HG03432 (cell line): ENCODE data around the gene SLMAP.
A peak's percentile ranks its signal among the peaks of the same experiment; 100 is the strongest.

ENCODE experiments used
- ATAC-seq: cut with Tn5 transposase; IDR thresholded peaks from one replicate; pipeline ENCODE4 v1.9.1; 2021; ENCODE audit warnings: mild to moderate bottlenecking, moderate library complexity; ENCODE audit not compliant: unreplicated experiment

Gene SLMAP, protein sequence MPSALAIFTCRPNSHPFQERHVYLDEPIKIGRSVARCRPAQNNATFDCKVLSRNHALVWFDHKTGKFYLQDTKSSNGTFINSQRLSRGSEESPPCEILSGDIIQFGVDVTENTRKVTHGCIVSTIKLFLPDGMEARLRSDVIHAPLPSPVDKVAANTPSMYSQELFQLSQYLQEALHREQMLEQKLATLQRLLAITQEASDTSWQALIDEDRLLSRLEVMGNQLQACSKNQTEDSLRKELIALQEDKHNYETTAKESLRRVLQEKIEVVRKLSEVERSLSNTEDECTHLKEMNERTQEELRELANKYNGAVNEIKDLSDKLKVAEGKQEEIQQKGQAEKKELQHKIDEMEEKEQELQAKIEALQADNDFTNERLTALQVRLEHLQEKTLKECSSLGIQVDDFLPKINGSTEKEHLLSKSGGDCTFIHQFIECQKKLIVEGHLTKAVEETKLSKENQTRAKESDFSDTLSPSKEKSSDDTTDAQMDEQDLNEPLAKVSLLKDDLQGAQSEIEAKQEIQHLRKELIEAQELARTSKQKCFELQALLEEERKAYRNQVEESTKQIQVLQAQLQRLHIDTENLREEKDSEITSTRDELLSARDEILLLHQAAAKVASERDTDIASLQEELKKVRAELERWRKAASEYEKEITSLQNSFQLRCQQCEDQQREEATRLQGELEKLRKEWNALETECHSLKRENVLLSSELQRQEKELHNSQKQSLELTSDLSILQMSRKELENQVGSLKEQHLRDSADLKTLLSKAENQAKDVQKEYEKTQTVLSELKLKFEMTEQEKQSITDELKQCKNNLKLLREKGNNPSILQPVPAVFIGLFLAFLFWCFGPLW

DNA sequence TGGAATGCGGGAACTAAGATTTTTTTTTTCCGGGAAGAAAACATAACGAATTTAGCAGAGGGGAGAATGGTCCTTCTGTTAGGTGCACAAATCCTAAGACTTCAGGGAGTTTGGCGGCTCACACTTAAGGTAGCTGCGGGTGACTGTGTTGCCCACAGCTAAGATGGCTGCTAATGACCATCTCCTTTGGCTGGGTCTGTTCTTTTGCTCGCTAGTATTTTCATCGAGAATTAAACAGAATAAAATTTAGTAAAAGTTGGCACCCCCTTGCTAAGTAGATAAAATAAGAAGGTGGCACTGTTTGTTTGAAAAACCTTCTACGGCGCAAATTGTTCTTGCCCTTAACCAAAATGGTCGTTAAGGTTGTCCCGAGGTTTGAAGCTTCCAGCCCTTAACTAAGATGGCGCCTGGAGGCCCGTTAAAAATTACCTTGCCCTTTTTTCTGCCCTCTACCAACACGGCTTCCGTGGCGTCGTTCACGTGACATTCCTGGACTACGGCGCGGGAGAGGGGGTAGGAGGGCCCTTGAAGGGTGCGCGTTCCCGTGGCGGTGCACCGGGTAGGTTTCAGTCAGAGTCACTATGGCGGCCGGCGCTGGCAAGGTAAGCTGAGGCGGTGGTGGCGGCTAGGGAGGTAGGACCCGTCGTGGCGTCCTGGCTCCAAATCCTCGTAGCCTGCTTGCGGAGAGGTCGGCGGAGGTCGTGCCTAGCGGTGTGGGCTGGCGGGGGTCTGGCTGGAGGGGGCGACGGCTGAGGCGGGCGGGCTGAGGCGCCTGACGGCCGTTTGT, at the start of gene SLMAP:
Gene SLMAP, plus strand, starts transcription at position 569 of the 787 bp plus-strand sequence. CDS start 1,343 bp downstream, outside the sequence.
- ATAC-seq, result peak; percentile 94

DNA sequence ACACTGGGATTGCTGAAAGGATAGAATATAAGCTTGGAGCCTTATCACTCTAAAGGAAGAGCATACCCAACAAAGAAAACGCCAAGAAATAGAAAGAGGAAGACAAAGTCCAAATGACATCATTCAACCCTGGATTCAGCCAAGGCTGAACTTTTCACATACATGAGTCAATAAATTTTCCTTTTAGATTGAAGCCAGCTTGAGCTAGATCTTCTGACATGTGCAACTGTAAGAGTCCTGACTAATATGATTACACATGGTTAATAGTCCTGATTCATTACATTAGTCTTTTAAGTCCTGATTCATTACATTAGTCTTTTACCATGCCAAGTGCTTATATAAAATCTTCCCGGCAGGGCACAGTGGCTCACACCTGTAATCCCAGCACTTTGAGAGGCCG, 49.6 kb upstream of the SLMAP start:
- no peak for ATAC-seq

DNA sequence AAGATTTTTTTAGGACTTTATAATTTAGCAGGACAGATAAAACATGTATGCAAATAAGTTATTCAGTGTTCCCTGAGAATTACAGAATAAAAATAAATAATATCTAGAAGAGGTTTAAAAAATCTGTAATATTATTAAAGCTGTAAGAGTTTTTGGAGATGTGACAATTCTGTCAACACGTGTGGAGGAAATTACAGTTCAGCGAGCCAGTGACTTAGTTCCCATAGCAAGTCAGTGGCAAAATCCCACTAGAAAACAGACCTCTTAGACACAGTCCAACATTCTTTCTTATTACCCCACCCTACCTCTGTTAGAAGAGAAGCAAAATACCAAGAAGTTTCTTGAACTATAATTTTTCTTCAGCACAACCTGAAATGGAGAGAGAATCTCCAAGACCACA, 47.1 kb upstream of the SLMAP start:
- no peak for ATAC-seq

DNA sequence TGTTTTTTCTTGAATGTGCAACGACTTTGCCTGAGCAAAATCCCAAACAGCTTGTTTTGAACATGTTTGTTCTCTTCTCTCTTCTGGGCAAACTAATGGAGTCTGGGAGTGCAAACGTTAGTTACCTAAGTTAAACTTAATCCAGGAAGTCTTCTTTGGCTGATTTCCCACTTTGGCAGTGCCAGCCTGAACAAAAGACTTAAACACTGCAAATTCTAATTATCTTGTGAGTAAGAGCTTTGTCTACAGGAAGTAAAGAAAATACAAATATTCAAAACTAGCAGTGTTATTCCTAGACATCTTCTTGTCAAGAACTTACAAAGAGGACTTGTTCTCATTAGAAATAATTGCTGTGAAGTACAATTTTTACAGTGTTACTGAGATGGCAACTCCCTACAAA, 46.5 kb upstream of the SLMAP start:
- no peak for ATAC-seq

DNA sequence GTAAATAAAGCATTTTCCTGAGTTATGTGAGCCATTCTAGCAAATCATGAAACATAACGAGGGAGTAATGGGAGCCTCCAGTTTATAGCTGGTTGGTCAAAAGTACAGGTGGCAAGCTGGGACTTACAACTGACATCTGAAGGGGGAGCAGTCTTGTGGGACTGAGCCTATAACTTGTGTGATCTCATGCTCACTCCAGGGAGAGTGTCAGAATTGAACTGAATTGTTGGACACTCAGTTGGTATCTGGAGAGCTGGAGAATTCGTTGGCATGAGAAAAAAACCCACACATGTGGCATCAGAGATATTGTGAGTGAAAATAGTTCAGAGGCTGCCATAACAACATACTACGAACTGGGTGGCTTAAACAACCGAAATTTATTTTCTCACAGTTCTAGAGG, 40.4 kb upstream of the SLMAP start:
- ATAC-seq, result no peak

DNA sequence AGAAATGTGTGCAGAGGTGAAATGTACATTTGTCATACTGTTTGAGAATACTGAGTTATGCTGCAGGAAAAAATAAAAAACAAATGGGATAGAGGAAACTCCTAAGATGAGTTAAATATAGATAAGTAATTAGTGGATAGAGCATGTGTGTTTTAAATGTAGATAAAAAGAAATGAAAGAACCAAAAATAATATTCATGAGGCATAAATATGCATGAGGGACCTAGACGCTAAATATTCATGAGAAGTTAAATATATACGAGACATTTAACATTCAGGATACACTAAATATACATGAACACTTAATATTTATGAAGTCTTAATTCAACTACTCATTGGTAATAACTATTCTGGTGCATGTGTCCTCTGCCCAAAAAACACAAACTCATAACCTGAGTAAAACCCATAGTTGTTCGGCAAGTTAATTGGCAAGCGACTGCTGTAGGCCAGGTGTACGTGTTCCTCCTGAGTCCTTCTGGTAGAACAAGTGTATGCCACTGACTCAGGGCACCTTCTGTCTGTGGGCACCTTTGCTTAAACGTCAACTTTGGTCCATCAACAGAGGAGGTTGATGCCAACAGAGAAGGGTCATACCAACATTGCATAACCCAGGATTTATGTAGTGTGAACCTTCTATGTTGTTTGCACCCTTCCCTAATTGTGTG, 38.8 kb upstream of the SLMAP start:
- ATAC-seq, result no peak

DNA sequence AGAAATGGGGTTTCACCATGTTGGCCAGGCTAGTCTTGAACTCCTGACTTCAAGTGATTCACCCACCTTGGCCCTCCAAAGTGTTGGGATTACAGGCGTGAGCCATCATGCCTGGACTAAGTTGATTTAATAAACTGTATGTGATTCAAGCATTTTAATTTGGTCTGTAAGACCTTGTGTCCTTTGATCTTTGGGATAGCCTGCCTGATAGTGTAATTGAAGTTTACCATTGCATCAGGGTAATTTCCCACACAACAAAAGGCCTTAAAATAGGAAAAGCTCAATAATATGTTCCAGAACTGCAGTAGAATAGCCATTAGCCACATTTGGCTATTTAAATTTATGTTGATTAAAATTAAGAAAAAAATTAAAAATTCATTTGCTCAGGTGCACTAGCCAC, 38.0 kb upstream of the SLMAP start:
- ATAC-seq, result no peak

DNA sequence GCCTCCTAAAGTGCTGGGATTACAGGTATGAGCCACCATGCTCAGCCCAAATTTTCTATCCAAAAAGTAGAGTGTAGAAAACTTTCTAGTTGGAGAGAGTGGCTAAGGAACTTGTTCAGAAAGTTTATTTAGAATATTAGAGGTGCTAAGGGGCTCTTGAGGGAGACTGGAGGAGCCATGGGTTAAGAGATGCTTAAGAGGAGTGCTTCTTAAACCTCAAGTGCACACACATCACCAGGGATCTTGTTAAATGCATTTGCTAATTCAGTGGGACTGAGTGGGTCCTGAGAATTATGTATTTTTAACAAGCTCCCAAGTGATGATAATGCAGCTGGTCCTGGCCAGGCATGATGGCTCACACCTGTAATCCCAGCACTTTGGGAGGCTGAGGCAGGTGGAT, 29.7 kb upstream of the SLMAP start:
- no peak for ATAC-seq

DNA sequence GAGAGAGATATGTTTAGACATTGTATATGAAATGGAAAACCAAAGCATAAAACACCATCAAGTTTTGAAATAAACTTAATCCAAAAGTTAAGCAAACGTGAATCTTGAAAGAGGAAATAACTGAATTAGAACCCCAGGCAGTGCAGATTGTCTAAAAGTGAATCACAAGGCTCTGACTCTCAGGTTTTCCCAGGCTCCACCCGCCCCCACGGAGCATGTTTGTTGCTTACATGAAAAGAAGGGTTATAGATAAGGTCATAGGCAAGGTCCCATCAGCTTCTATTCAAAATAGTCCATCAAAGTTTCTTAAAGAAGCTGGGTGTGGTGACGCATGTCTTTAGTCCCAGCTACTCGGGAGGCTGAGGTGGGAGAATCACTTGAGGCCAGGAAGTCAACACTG, 29.0 kb upstream of the SLMAP start:
- no peak for ATAC-seq

DNA sequence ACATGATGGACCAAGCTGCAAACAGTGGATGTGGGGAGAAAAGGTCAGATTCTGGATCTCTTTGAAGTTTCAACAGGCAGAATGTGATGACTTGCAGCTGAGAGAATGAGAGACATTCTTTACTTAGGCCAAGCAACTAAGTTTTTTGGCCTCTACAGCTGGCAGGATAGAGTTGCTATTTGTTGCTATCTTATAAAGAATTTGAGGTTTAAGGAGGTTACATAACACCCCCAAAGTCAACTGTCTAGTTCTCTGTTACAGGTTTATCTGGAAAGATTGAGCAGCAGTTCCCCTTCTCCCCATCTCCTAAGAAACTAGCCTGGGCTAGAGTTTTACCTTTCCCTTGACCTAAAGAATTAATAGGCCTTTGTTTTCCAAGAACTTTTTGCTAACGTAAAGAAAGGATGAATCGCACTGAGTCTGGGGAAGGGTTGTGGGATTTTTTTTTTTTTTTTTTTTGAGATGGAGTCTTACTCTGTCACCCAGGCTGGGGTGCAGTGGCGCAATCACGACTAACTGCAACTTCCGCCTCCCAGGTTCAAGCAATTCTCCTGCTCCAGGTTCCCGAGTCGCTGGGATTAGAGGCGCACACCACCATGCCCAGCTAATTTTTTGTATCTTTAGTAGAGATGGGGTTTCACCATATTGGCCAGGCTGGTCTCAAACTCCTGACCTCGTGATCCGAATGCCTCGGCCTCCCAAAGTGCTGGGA, 26.6 kb upstream of the SLMAP start:
- no peak for ATAC-seq

DNA sequence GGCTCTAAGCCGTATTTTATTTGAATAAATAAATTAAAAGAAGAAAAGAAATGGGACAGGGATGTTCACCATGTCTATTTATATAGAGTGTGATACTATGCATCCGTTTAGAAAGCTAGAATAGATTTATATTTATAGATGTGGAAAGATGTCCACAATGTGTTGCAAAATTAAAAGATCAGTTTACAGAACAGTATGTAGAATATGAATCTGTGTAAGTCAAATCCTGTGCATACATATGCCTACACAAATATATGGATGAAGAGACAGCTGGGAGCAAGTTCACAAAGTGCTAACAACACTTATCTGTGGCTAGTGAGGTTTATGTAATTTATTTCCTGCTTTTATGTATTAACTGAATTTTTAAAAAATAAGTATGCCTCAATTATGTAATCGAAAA, 25.4 kb upstream of the SLMAP start:
- ATAC-seq, result no peak

DNA sequence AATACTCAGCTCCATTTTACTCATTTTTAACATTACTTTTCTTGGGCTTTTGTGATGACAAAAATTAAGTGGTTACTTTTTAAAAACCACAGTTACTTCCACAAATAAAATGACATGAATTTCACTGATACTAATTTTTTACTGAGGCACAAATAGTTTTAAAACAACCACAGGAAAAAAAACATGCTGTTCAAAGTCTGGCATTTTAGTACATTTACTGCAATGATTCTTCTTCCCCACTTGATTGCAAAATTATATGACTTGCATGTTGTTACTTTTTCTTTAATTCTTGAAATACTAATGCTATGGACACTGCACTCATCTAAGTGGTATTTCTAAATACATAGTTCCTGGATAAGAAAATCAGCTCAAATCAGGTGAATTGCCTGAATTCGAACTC, 24.8 kb upstream of the SLMAP start:
- ATAC-seq, result no peak

DNA sequence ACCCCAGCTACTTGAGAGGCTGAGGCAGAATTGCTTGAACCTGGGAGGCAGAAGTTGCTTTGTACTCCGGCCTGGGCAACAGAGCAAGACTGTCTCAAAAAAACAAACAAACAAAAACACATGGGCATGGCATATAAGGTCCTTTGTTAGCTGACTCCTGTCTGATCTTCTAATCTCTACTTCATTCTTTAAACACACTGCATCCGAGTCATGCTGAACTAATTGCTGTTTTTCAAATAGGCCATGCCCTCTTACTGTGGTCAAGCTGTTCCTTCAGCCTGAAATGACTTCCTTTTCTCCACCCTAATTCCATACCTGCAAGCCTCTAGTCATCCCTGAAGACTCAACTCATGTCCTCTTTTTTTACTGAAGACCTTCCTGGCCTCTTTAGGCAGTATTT, 22.3 kb upstream of the SLMAP start:
- no peak for ATAC-seq

DNA sequence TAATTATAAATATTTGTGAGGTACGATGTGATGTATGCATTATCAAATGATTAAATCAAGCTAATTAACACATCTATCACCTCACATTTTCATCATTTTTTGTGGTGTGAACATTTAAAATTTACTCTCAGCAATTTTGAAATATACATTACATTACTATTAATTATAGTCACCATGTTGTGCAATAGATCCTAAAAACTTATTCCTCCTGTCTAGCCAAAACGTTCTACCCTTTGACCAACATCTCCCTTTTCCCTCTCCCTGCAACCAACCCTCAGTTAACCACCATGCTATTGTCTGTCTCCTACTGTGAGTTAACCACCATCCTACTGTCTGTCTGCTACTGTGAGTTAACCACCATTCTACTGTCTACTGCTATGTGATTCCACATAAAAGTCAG, 20.7 kb upstream of the SLMAP start:
- ATAC-seq, result no peak

DNA sequence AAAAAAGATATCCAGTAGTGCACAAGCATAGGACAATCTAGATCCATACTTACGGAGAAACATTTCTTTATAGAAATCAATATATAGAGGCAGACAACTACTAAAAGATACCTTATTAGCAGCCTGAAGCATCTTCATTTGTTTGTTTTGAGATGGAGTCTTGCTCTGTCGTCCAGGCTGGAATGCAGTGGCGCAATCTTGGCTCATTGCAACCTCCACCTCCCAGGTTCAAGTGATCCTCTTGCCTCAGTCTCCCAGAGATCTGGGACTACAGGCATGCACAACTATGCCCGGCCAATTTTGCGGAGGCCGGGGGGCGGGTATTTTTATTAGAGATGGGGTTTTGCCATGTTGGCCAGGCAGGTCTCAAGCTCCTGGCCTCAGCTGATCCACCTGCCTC, 18.3 kb upstream of the SLMAP start:
- no peak for ATAC-seq

DNA sequence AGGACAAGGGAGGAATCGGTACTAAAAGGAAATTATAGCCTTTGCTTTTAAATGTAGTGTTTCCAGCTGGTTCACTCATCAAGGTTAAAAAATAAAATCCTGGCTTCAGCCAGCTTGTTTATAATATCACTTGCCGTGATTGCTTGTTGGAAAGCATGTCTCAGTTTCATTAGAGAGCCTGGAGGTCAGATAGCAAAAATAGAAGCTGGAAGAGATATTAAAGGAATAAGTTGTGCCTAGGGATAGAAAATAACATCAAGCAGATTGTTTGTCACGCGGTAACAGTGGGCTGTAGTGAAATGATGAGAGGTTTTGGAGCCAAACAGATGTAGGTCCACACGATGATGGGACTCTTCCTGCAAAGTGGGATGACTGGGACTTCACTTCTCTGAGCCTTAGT, 17.7 kb upstream of the SLMAP start:
- ATAC-seq, result no peak

DNA sequence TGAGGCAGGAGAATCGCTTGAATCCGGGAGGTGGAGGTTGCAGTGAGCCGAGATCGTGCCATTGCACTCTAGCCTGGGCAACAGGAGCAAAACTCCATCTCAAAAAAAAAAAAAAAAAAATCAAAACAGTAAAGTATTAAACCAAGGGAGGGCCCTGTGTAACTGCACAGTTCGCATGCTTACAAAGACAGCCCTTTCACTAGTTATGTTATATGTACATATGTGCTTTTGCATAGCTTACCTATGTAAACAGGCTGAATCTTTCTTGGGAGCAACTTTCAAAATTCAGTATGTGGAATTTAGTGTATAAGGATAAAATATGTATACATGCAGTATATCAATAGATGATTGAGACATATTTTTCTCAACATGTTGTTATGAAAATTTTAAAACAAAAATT, 16.1 kb upstream of the SLMAP start:
- ATAC-seq, result no peak

DNA sequence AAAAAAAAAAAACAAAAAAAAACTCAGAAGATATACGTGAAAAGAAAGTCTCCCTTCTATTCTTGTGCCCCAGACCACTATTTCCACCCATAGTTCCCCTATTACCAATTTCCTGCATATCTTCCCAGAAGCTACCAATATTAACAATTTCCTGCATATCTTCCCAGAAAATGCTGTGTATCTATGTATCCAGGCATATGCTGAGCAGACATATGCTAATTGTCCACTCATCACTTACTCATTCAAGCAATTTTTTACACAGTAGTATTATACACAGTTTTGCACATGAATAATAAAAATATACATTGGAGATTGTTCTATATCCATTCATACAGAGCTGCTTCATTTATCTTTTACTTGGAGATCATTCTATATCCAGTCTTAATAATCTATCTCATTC, 12.6 kb upstream of the SLMAP start:
- ATAC-seq, result no peak

DNA sequence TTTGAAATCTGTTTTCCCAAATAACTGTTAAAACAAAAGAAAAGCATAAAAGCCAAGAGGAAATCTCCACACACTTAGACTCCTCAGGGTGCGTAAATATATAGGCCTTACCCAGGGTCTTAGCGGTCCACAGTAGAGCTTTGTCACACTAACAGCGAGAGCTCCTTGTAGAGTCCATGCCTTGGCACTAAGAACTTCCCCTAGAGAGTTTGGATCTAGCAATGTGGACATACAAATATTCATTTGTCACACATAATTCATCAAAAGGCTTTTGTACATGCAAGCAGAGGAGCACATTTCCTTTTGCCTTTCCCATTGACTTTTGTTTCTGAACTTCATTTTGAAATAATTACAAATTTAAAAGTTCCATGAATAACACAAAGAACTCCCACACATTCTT, 11.0 kb upstream of the SLMAP start:
- no peak for ATAC-seq
